ENCODE data around the gene PGM3.

GRCh38 chr6:83190626-83191025 is 2.4 kb downstream of the PGM3 start:
- TF ChIP-seq, protein P1, sequence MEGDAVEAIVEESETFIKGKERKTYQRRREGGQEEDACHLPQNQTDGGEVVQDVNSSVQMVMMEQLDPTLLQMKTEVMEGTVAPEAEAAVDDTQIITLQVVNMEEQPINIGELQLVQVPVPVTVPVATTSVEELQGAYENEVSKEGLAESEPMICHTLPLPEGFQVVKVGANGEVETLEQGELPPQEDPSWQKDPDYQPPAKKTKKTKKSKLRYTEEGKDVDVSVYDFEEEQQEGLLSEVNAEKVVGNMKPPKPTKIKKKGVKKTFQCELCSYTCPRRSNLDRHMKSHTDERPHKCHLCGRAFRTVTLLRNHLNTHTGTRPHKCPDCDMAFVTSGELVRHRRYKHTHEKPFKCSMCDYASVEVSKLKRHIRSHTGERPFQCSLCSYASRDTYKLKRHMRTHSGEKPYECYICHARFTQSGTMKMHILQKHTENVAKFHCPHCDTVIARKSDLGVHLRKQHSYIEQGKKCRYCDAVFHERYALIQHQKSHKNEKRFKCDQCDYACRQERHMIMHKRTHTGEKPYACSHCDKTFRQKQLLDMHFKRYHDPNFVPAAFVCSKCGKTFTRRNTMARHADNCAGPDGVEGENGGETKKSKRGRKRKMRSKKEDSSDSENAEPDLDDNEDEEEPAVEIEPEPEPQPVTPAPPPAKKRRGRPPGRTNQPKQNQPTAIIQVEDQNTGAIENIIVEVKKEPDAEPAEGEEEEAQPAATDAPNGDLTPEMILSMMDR (optimal IDR thresholded peaks at IDR 0.05 in 1 of 3, IDR thresholded peaks at IDR 0.05 in 1 of 3, conservative IDR thresholded peaks at IDR 0.05 in 1 of 3; ENCODE audit: extremely low read depth in 1 of 3, insufficient read depth in 2 of 3, low read length in 3 of 3): no peak
- TF ChIP-seq EZH2 (IDR thresholded peaks at IDR 0.05; ENCODE audit: low read length): no peak

All from keratinocyte (primary cell).